Measurements from ENCODE around the gene ZBTB20.

Gene ZBTB20

GRCh38 chr3:114351123-114351821, 795.8 kb downstream of the ZBTB20 start:
- no peak for DNase-seq

DNA sequence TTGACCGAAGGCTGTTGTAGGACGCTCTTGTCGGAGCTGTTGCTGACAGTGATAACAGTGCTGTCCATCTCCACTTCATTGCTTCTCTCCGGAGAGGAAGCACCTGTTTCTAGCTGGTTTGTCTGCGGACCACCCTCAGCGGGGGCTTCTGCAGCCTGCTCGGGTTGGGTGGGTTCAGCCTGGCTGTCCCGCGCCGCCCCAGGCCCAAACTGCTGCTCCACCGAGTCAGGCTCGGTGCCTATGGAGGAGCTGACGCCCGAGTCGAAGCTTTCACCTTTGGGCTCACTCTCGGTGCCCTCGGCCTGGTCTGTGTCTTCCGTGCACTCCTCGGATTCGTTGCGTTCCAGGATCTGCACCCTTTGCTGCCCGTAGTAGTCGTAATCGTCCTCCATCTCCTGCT, 796.4 kb downstream of the ZBTB20 start:
- no peak for DNase-seq

GRCh38 chr3:114350271-114350670, 796.8 kb downstream of the ZBTB20 start:
- DNase-seq, result no peak

DNA sequence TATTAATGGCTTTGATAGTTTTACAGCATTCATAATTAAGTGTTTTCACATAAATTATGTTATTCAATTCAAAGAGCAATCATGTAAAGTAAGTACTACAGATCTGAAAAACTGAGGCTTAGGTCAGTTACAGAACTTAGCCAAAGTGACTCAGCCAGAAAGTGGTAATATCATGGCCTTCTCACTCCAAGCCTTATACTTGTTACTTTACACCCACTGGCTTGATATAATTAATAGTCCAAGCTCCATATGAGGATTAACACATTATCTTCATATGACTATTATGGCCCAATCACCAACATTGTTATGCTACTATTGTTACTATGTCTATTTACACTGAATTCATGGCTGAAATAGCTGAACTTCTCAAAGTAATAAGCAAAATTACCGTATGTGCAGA, 802.6 kb downstream of the ZBTB20 start:
- DNase-seq, result no peak

DNA sequence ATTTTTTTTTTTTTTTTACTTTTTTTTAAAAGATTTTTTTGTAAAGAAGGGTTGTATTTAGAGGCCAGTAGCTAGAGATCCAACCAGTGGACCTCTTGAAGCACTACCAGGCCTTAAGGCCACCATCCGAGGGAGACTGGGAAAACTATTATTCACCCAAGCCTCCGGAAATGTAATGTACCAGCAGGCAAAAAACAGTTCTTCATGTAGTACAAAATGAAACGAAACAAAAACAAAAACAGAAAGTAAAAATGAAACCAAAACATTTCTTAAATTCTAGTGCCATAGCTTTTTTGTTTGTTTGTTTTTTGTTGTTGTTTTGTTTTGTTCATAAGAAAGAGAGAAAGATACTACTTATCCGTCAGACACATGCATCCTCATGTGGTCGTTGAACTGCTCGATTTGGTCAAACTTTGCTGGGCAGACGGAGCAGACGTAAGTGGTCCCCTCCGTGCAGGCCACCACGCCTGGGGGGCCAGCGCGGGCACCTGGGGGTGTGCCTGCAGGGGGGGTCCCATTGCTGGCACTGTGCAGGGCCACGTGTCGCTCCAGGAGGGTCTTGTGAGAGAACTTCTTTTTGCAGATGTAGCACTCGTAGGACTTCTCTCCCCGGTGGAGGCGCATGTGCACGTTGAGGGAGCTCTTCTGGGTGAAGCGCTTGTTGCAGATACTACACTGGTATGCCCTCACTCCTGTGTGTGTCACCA, 808.3 kb downstream of the ZBTB20 start:
- no peak for DNase-seq

DNA sequence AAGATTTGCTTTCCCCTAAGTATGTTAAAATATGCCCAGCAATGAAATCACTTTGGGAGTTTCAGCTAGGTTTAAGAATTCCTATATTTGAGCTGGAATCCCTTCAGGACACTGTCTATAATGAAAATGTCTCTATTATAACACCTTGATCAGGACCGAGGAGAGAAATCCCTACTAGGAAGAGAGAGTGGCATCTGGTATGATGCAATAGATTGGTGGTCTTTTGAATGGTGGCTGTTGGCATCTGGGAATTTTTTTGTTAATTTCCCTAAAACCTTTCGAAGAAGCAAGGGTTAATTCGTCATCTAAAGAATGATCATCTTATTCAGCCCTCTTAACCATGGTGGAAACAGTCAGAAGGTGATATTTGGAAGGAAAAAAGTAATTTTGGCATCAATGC, 810.2 kb downstream of the ZBTB20 start:
- DNase-seq, result no peak

GRCh38 chr3:114336122-114336697, 810.9 kb downstream of the ZBTB20 start:
- no peak for DNase-seq

GRCh38 chr3:114333923-114334240, 813.2 kb downstream of the ZBTB20 start:
- no peak for DNase-seq

GRCh38 chr3:114333180-114333922, 813.7 kb downstream of the ZBTB20 start:
- no peak for DNase-seq

- no peak for DNase-seq
Observed at GRCh38 chr3:114332342-114333179, 814.5 kb downstream of the ZBTB20 start.

DNA sequence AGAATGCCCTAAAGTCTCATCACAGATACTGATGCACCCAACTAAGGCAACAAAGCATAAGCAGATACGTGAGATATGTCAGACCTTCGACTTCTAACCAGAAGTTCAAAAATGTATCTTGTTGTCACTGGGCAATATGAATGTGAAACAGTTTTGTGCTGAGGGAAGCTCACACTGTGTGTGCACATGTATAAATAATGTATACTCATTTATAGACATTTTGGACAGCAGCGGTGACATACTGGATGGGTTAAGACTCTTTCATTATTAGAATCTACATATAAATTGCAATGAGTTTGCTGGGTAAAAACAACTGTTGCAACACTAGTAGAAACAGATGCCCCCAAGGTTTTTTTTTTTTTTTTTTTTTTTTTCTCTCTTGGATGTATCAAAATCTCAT, 815.4 kb downstream of the ZBTB20 start:
- DNase-seq, result no peak

DNA sequence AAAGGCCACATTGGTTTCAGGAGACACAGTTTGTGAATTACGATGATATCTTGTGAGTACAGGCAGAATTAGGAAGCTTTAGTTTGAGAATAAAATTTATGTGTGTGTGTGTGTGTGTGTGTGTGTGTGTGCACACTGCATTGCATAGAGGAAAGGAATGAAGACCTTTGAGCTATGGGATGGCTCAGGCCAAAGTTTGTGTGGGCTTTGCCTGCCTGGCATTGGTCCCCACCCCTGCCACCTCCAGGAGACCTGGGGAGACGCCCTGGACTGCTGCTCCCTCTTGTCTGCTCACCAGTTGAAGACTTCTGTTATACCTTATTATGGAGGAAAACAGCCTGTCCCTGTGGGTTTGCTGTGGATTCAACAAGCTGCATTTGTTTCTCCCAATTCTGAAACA, 816.1 kb downstream of the ZBTB20 start:
- DNase-seq, result no peak

- DNase-seq, result no peak
Observed at GRCh38 chr3:114329823-114330222, 817.3 kb downstream of the ZBTB20 start.

- DNase-seq, result no peak
Observed at GRCh38 chr3:114328345-114328744, 818.7 kb downstream of the ZBTB20 start.

- no peak for DNase-seq
Observed at GRCh38 chr3:114327665-114328064, 819.4 kb downstream of the ZBTB20 start.

- no peak for DNase-seq
Observed at GRCh38 chr3:114323546-114324254, 823.4 kb downstream of the ZBTB20 start.

DNA sequence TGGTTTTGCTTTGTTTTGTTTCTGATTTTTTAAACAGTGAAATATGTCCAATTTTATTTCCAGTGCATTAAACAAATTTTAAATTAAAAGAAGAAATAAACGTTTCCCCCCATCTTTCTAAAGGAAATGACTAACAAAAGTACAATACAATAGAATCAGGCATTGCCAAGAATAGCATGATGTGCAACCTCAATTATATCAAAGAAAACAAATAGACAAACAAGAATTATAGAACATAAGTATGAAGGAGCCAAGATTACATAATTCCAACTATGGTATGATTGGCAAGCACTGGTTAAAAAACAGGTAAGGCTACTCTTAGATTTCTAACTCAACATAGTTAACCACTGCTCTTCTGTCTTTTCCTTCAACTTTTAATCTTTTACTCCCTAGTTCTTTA, 826.8 kb downstream of the ZBTB20 start:
- DNase-seq, result no peak

GRCh38 chr3:114319453-114319852, 827.6 kb downstream of the ZBTB20 start:
- no peak for DNase-seq

- DNase-seq, result no peak
Observed at GRCh38 chr3:114318295-114318694, 828.8 kb downstream of the ZBTB20 start.

DNA sequence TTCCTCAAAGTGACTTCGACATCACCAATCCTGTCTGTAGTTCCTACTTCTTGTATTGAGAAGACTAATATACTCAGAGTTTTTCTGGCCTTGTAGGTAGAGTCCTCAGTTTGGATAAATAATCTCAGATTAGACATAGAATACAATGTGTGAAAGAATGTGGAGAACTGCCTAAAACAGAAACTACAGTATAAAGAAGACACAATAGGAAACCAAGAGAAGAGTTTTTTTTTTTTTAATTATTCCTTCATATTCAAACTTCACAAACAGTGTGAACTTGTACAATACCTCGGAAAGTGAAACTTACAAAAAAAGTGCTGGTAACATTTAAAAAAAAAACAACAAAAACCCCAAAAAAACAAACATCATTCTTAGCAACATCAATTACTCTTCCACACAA, 832.8 kb downstream of the ZBTB20 start:
- no peak for DNase-seq

- no peak for DNase-seq
Observed at GRCh38 chr3:114313426-114313825, 833.7 kb downstream of the ZBTB20 start.

DNA sequence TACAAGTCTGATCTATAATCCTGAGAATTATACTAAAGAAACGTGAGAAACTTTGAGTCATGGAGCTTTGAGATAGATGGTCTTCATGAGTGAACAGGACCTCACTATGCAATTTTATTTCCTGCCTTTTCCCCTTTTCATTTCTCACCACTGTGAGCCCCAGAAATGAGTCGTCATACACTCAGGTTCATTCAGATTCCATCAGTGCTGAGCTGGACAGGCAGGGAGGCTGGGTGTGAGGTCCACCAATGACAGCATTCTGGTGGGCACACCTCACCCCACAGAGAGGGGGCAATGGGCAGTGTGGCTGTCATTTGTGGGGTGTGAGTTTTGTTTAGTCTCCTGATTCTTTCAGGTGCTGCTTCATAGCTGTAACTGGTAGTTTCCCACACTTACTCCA, 836.4 kb downstream of the ZBTB20 start:
- no peak for DNase-seq
